Neural cell (in vitro differentiated cells): ENCODE data around the gene LIPC. TPM values are rescaled to one million over a fixed set of nuclear protein-coding genes. Genes with fewer than 3 reads are reported as not detected.

ENCODE experiments used
- H2AFZ ChIP-seq: fragments of 200-600, 300-800 bp; sonication (generic), shearing (Covaris generic); 2 replicates; pipeline ENCODE4 v1.6.0; 2014; ENCODE audit warnings: low read depth, mild to moderate bottlenecking, antibody characterized with exemption, low read length, moderate library complexity
- H3F3A ChIP-seq: fragments of 200-600 bp; shearing (Covaris generic); 2 replicates; pipeline ENCODE4 v1.6.1; 2016; ENCODE audit warnings: mild to moderate bottlenecking, moderate library complexity, mixed read lengths, antibody characterized with exemption, low read length; ENCODE audit not compliant: insufficient read depth, poor library complexity, severe bottlenecking
- H3K27ac ChIP-seq: fragments of 200-600, 300-800 bp; sonication (generic), shearing (Covaris generic); 2 replicates; pipeline ENCODE4 v1.5.1; 2014; ENCODE audit warnings: mild to moderate bottlenecking, low read length, moderate library complexity
- H3K27me3 ChIP-seq: fragments of 300-800, 200-600 bp; sonication (generic), shearing (Covaris generic); 2 replicates; pipeline ENCODE4 v1.6.0; 2014; ENCODE audit warnings: mild to moderate bottlenecking, low read depth, low read length, moderate library complexity; ENCODE audit not compliant: insufficient read depth
- H3K36me3 ChIP-seq: fragments of 300-800, 200-600 bp; sonication (generic), shearing (Covaris generic); 2 replicates; pipeline ENCODE4 v1.5.1; 2014; ENCODE audit warnings: mild to moderate bottlenecking, antibody characterized with exemption, low read length, moderate library complexity; ENCODE audit not compliant: insufficient read depth
- H3K4me2 ChIP-seq: fragments of 300-800, 200-600 bp; sonication (generic), shearing (Covaris generic); 2 replicates; pipeline ENCODE4 v1.6.0; 2014; ENCODE audit warnings: mild to moderate bottlenecking, low read length
- H3K4me3 ChIP-seq: fragments of 300-800, 200-600 bp; sonication (generic), shearing (Covaris generic); 2 replicates; pipeline ENCODE4 v1.5.1; 2014; ENCODE audit warnings: mild to moderate bottlenecking, low read length, moderate library complexity
- H3K79me2 ChIP-seq: fragments of 200-600 bp; shearing (Covaris generic); replicated peaks from 2 replicates; pipeline ENCODE4 v1.6.0; 2014; ENCODE audit warnings: mild to moderate bottlenecking, low read length, moderate library complexity; ENCODE audit not compliant: insufficient read depth
- H3K9ac ChIP-seq: fragments of 300-800, 200-600 bp; sonication (generic), shearing (Covaris generic); 2 replicates; pipeline ENCODE4 v1.6.1; 2016; ENCODE audit warnings: mild to moderate bottlenecking, low read length, mixed read lengths
- H3K9me2 ChIP-seq: fragments of 200-600 bp; shearing (Covaris generic); 2 replicates; pipeline ENCODE4 v1.6.1; 2016; ENCODE audit warnings: mild to moderate bottlenecking, low read length, mixed read lengths; ENCODE audit not compliant: insufficient read depth
- H3K9me3 ChIP-seq: fragments of 200-600, 300-800 bp; sonication (generic), shearing (Covaris generic); 2 replicates; pipeline ENCODE4 v1.6.1; 2016; ENCODE audit warnings: mild to moderate bottlenecking, mixed run types, low read length, moderate library complexity, mixed read lengths
- H4K20me1 ChIP-seq: fragments of 200-600 bp; shearing (Covaris generic); 2 replicates; pipeline ENCODE4 v1.6.1; 2016; ENCODE audit warnings: mild to moderate bottlenecking, mixed run types; ENCODE audit not compliant: insufficient read depth
- EP300 ChIP-seq: fragments of 450-650 bp; conservative IDR thresholded peaks from 2 replicates; pipeline ENCODE4 v1.6.1; 2014; ENCODE audit warnings: antibody characterized with exemption, mild to moderate bottlenecking, moderate library complexity; ENCODE audit not compliant: poor library complexity, severe bottlenecking
- EZH2 ChIP-seq: fragments of 200-600, 300-800 bp; shearing (Covaris generic), sonication (generic); IDR thresholded peaks from 2 replicates; pipeline ENCODE4 v1.6.1; 2014; ENCODE audit warnings: antibody characterized with exemption, low read length, borderline replicate concordance, mild to moderate bottlenecking; ENCODE audit not compliant: insufficient read depth, poor library complexity, severe bottlenecking
- MXI1 ChIP-seq: fragments of 450-650 bp; conservative IDR thresholded peaks from 2 replicates; pipeline ENCODE4 v1.6.1; 2014; ENCODE audit warnings: antibody characterized with exemption, mild to moderate bottlenecking; ENCODE audit not compliant: poor library complexity, severe bottlenecking
- POLR2AphosphoS5 ChIP-seq: IDR thresholded peaks from 2 replicates; pipeline ENCODE4 v1.6.1; 2012
- RAD21 ChIP-seq: fragments of 450-650 bp; conservative IDR thresholded peaks from 2 replicates; pipeline ENCODE4 v1.6.1; 2014; ENCODE audit warnings: antibody characterized with exemption, mild to moderate bottlenecking, moderate library complexity
- SMC3 ChIP-seq: fragments of 450-650 bp; conservative IDR thresholded peaks from 2 replicates; pipeline ENCODE4 v1.6.1; 2014; ENCODE audit warnings: antibody characterized with exemption, mild to moderate bottlenecking, moderate library complexity; ENCODE audit not compliant: poor library complexity
- TAF1 ChIP-seq: IDR thresholded peaks from 2 replicates; pipeline ENCODE4 v1.6.1; 2012; ENCODE audit warnings: low read depth
- polyA plus RNA-seq: library from polyadenylated mRNA; depleted of rRNA; stranded (reverse); fragments of >200 nt; gene quantifications from 2 replicates; pipeline ENCODE4 v1.2.3, GENCODE V29; 2014
- TF ChIP-seq, protein P1 (sequence below): IDR thresholded peaks from 2 replicates; pipeline ENCODE4 v1.6.1; 2012; ENCODE audit warnings: borderline replicate concordance
- TF ChIP-seq, protein P2 (sequence below): fragments of 450-650 bp; IDR thresholded peaks from 2 replicates; pipeline ENCODE4 v1.5.1; 2014; ENCODE audit warnings: antibody characterized with exemption, mild to moderate bottlenecking, moderate library complexity; ENCODE audit not compliant: poor library complexity, severe bottlenecking

Gene LIPC
- polyA plus RNA-seq, 1 donor from 2014 or later: not detected

DNA sequence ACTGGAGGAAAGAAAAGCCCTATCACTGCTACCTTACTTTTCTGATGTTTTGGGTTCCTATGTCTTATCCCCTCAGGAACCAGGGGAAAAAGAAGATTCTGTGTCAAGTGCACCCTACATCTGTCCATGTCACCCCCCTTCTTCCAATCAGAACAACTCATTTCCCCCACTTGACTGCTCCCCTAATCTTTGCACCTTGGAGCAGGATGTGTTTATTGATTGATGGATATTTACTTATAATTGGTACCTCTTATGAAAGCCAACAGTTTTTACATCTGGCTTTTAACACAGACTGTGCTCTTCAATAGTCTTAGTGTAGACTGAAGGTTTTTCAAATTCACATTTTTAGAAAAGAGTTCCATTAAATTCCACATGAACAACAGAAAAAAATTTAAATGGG, 33.3 kb downstream of the LIPC start:
- Histone ChIP-seq H4K20me1 (no peaks in the 10 kb centered on the region), H3K27ac (no peak overlapping the region), H2AFZ (no peak overlapping the region), H3K9ac (no peak overlapping the region), H3K79me2 (no peaks in the 10 kb centered on the region), H3K36me3 (no peaks in the 10 kb centered on the region), H3K4me2 (no peak overlapping the region), H3K9me3 (no peaks in the 10 kb centered on the region), H3K27me3 (no peaks in the 10 kb centered on the region), H3K4me3 (no peak overlapping the region), H3K9me2 (no peaks in the 10 kb centered on the region), H3F3A (no peaks in the 10 kb centered on the region)
- TF ChIP-seq, protein P1, sequence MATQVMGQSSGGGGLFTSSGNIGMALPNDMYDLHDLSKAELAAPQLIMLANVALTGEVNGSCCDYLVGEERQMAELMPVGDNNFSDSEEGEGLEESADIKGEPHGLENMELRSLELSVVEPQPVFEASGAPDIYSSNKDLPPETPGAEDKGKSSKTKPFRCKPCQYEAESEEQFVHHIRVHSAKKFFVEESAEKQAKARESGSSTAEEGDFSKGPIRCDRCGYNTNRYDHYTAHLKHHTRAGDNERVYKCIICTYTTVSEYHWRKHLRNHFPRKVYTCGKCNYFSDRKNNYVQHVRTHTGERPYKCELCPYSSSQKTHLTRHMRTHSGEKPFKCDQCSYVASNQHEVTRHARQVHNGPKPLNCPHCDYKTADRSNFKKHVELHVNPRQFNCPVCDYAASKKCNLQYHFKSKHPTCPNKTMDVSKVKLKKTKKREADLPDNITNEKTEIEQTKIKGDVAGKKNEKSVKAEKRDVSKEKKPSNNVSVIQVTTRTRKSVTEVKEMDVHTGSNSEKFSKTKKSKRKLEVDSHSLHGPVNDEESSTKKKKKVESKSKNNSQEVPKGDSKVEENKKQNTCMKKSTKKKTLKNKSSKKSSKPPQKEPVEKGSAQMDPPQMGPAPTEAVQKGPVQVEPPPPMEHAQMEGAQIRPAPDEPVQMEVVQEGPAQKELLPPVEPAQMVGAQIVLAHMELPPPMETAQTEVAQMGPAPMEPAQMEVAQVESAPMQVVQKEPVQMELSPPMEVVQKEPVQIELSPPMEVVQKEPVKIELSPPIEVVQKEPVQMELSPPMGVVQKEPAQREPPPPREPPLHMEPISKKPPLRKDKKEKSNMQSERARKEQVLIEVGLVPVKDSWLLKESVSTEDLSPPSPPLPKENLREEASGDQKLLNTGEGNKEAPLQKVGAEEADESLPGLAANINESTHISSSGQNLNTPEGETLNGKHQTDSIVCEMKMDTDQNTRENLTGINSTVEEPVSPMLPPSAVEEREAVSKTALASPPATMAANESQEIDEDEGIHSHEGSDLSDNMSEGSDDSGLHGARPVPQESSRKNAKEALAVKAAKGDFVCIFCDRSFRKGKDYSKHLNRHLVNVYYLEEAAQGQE: no peak
- TF ChIP-seq RAD21: no peak
- no peak for TF ChIP-seq EZH2
- no peak for TF ChIP-seq POLR2AphosphoS5
- no peak for TF ChIP-seq SMC3
- TF ChIP-seq, protein P2, sequence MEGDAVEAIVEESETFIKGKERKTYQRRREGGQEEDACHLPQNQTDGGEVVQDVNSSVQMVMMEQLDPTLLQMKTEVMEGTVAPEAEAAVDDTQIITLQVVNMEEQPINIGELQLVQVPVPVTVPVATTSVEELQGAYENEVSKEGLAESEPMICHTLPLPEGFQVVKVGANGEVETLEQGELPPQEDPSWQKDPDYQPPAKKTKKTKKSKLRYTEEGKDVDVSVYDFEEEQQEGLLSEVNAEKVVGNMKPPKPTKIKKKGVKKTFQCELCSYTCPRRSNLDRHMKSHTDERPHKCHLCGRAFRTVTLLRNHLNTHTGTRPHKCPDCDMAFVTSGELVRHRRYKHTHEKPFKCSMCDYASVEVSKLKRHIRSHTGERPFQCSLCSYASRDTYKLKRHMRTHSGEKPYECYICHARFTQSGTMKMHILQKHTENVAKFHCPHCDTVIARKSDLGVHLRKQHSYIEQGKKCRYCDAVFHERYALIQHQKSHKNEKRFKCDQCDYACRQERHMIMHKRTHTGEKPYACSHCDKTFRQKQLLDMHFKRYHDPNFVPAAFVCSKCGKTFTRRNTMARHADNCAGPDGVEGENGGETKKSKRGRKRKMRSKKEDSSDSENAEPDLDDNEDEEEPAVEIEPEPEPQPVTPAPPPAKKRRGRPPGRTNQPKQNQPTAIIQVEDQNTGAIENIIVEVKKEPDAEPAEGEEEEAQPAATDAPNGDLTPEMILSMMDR: no peak
- no peak for TF ChIP-seq MXI1
- no peak for TF ChIP-seq TAF1
- TF ChIP-seq EP300: no peak

DNA sequence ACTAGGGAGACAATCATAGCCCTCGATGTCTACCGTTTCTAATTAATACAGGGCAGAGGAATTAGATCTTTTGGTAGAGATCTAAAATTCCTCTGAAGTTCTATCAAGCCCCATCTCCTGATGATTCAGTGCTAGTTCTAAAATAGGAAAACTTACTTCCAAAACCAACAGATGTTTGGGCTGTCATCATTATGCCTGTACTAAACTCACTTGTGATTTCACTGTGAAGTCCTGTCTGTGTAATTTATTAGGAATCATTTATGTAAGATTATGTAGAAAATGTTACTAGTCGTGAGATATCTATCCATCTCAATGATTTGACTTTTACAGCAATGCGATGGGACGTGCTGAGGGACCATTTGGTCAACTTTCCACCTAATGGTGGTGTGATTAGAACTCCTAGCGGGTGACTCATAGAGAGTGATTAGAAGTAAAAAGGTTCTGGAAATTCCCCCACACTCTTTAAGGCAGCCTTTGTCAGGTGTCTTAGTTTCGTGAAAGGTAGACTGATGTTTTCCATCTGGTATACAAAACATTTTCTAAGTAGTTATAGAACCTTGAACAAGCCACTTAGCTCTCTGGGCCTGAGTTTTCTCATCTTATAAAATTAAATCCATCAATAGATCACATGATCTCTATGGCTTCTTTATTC, 34.2 kb downstream of the LIPC start:
- TF ChIP-seq, protein P2: no peak
- TF ChIP-seq EZH2 (no peak), POLR2AphosphoS5 (no peak), RAD21 (no peak), SMC3 (no peak)
- Histone ChIP-seq H3K27ac (no peak overlapping the region), H3K27me3 (no peaks in the 10 kb centered on the region), H3K79me2 (no peaks in the 10 kb centered on the region), H3K4me2 (no peak overlapping the region), H3K9ac (no peak overlapping the region), H2AFZ (no peak overlapping the region), H4K20me1 (no peaks in the 10 kb centered on the region), H3K9me3 (no peaks in the 10 kb centered on the region), H3K36me3 (no peaks in the 10 kb centered on the region), H3F3A (no peaks in the 10 kb centered on the region), H3K9me2 (no peaks in the 10 kb centered on the region), H3K4me3 (no peak overlapping the region)
